ENCODE data around the gene ORM1.
A peak's percentile ranks its signal among the peaks of the same experiment; 100 is the strongest.
"Not testable (repeated sequence)": the region's sequence is repeated elsewhere in the genome, so short reads cannot be mapped to it uniquely, and the experiment has no call there.

The ORM1 gene

DNA sequence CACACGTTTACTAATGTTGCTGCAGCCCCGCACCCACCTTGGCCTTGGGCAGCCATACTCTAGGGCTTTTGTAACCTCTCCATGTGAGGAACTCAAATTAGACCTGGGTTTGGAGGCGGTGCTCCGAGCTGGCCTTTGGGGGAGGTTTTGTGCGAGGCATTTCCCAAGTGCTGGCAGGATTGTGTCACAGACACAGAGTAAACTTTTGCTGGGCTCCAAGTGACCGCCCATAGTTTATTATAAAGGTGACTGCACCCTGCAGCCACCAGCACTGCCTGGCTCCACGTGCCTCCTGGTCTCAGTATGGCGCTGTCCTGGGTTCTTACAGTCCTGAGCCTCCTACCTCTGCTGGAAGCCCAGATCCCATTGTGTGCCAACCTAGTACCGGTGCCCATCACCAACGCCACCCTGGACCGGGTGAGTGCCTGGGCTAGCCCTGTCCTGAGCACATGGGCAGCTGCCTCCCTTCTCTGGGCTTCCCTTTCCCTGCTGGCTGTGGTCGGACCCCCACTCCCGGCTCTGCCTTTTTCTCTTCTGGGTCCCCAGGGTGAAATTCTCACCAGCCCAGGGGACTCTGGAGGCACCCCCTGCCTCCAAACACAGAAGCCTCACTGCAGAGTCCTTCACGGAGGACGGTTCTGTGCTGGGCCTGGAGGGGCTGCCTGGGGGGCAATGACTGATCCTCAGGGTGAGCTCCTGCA, at the start of gene ORM1:
Gene ORM1 (plus strand): TSS at position 268 of the 701 bp plus-strand sequence. CDS start 36 bp downstream, at position 304.
- H3K27ac ChIP-seq; H3K4me3 ChIP-seq (ENCODE audit: low read depth, low read length): not testable (repeated sequence)

DNA sequence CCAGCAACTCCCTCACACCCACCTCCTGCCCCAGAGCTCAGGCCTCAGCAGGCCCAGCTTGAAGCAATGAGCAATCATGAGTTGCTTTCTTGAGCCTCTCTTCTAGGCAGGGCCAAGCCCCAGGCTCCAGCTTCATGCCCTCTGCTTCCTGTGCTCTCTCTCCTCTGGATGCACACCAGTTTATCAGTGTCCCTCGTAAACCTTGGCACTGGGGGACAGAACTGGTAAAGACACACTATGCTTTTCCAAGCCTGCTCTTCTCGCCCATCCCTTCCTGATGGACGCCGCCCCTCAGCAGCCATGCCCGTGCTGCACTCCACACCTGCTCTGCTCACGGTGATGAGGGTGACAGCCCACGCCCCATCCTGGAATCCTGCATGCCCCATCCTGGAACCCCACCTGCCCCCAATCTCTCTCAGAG, 49.4 kb upstream of the ORM1 start:
- H3K9me3 ChIP-seq (ENCODE audit: severe bottlenecking), result no peaks in the 10 kb centered on the region
- H3K36me3 ChIP-seq, result peaks cover 32% of the 10 kb centered on the region
- TF ChIP-seq, protein P1, sequence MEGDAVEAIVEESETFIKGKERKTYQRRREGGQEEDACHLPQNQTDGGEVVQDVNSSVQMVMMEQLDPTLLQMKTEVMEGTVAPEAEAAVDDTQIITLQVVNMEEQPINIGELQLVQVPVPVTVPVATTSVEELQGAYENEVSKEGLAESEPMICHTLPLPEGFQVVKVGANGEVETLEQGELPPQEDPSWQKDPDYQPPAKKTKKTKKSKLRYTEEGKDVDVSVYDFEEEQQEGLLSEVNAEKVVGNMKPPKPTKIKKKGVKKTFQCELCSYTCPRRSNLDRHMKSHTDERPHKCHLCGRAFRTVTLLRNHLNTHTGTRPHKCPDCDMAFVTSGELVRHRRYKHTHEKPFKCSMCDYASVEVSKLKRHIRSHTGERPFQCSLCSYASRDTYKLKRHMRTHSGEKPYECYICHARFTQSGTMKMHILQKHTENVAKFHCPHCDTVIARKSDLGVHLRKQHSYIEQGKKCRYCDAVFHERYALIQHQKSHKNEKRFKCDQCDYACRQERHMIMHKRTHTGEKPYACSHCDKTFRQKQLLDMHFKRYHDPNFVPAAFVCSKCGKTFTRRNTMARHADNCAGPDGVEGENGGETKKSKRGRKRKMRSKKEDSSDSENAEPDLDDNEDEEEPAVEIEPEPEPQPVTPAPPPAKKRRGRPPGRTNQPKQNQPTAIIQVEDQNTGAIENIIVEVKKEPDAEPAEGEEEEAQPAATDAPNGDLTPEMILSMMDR (IDR thresholded peaks at IDR 0.05; ENCODE audit: low read depth, low read length), result no peak
- no peaks in the 10 kb centered on the region for H3K27me3 ChIP-seq (ENCODE audit: insufficient read depth, low read depth, severe bottlenecking)
- peak; percentile 53 for DNase-seq
- peak overlapping the region; percentile 89 for H3K27ac ChIP-seq
- H3K4me3 ChIP-seq (ENCODE audit: low read depth, low read length), result no peak overlapping the region

More for the DNA sequence above, at the start of gene ORM1:
- not testable (repeated sequence) for H3K9me3 ChIP-seq (ENCODE audit: severe bottlenecking); DNase-seq; H3K27me3 ChIP-seq (ENCODE audit: insufficient read depth, low read depth, severe bottlenecking); H3K36me3 ChIP-seq

DNA sequence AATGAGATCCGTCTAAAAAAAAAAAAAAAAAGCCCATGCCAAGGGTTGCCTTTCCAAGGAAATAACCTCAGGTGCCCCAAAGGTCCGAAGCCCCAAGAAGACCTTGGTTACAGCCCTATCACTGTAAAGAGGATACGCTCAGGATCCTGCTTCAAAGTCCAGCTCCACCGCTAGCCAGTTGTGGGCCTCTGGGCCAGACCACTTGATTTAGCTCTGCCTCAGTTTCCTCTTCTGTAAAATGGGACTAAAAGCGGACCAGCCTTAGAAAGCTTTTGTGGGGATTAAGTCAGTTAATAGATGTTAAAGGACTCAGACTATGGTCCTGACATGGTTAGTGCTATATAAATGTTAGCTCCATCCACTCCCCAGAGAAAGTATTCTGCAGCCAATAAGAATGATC, 48.7 kb upstream of the ORM1 start:
- Histone ChIP-seq H3K27ac (peak overlapping the region; percentile 89), H3K4me3 (ENCODE audit: low read depth, low read length) (no peak overlapping the region), H3K27me3 (ENCODE audit: insufficient read depth, low read depth, severe bottlenecking) (no peaks in the 10 kb centered on the region), H3K36me3 (peaks cover 31% of the 10 kb centered on the region), H3K9me3 (ENCODE audit: severe bottlenecking) (no peaks in the 10 kb centered on the region)
- TF ChIP-seq, protein P1 (IDR thresholded peaks at IDR 0.05; ENCODE audit: low read depth, low read length), result no peak
- peak; percentile 4 for DNase-seq

DNA sequence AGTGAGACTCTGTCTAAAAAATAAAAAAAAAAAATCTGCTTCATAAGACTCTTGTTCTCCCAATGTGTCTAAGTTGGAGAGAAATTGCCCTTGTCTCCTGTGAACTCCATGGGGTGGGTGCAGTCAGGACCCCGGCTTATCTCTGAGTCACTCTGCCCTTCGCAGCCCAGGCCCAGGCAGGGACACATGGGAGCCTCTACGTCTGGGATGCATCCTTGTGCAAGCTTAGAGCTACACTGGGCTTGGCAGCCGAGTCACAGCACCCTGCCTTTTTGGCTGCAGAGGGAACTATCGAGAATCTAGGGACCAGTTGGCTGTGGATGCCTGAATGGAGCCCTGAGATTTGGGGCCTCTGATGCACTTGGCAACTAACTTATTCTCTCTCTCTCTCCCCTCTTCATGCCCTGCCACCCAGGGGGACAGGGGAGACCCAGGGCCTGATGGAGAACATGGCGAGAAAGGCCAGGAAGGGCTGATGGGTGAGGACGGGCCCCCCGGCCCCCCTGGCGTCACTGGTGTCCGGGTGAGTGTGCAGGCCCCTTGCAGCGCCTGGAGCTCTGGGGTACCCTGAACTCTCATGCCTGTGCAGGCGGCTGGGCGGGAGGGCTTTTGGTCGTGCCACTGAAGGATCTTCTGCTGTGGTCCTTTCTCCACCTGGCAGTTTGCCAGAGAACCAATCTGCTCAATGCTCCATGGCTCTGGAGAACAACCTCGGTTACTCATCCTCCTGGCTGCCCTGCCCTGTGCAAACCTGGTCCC, 47.5 kb upstream of the ORM1 start:
- Histone ChIP-seq H3K9me3 (ENCODE audit: severe bottlenecking) (no peaks in the 10 kb centered on the region), H3K27ac (peak overlapping the region; percentile 4; the same call in 1 of the 2 replicates), H3K4me3 (ENCODE audit: low read depth, low read length) (no peak overlapping the region), H3K27me3 (ENCODE audit: insufficient read depth, low read depth, severe bottlenecking) (no peaks in the 10 kb centered on the region), H3K36me3 (peaks cover 28% of the 10 kb centered on the region)
- TF ChIP-seq, protein P1 (IDR thresholded peaks at IDR 0.05; ENCODE audit: low read depth, low read length), result no peak
- DNase-seq, result peak; percentile 9

DNA sequence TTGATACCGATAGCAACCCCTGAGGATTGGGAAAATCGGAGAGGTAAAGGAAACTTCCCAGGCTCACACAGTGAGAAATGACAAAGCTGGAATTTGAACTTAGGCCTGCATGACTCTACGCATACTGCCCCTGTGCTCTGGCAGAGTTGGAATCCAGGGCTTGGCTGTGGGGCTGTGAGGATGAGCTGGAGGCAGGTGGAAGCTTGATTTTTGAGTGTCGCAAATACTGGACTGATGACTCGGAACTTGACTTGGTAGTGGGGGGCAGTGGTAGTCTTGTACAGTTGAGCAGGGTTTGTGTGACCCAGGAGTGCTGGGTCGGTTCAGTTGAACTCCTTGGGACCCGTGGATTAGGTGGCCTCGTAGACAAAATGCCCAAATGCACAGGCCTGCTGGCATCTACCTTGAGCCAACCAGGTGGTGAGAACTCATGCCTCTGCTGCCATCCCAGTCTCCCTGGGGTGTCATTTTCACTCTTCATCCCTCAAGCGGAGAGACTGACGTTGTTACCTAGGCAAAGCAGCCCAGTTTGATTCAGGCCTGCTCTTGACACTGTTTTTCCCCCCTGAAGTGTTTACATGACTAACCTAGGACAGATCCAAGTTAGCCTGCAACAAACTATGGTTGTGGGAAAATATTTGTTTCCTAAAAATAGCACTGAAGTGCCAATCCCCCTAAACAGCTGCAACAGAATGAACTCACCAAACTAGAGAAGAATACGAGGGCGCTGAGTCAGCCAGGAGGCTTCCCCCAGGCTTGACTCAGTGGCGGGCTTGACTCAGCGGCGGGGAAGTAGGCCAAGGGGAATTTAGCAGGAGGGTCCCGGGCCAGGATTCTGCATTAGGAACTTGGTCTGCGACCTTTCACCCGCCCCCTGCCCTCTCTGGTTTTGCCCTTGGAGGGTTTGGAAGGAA, 45.7 kb upstream of the ORM1 start:
- TF ChIP-seq, protein P1 (IDR thresholded peaks at IDR 0.05; ENCODE audit: low read depth, low read length), result no peak
- H3K36me3 ChIP-seq, result peaks cover 35% of the 10 kb centered on the region
- no peaks in the 10 kb centered on the region for H3K27me3 ChIP-seq (ENCODE audit: insufficient read depth, low read depth, severe bottlenecking)
- peak; percentile 5 for DNase-seq
- no peak overlapping the region for H3K4me3 ChIP-seq (ENCODE audit: low read depth, low read length)
- no peak overlapping the region for H3K27ac ChIP-seq
- no peaks in the 10 kb centered on the region for H3K9me3 ChIP-seq (ENCODE audit: severe bottlenecking)
